A549 (cell line): ENCODE data around the gene ACVR2A. TPM values are rescaled to one million over a fixed set of nuclear protein-coding genes. Genes with fewer than 3 reads are reported as not detected.

Experiments
- ATAC-seq, 2 experiments: fragments of 200-7000 bp in 1 of 2; fragments of >200 bp in 1 of 2; cut with Nextera tagmentation in 1 of 2; cut with Tn5 transposase in 1 of 2; 3 replicates each; pipeline versions ENCODE4 v1.8.0 to v1.9.1; 2018 to 2020; ENCODE audit warnings: mild to moderate bottlenecking in 1 of 2, moderate library complexity in 1 of 2
- CTCF ChIA-PET: fragments of 300-600 bp; sonication (Branson Sonifier 250); formaldehyde crosslinking; extraction: SDS; loops from one replicate; lab custom pipeline; 2021; ENCODE audit warnings: antibody characterized with exemption, inconsistent platforms; lab: Yijun Ruan, JAX
- POLR2A ChIA-PET: fragments of 350-600 bp; formaldehyde crosslinking; extraction: SDS; loops from one replicate; lab custom pipeline; 2021; ENCODE audit warnings: antibody characterized with exemption, inconsistent platforms; lab: Yijun Ruan, JAX
- DNase-seq, 2 experiments: peaks; one replicate each; pipeline versions ENCODE4 v3.0.0 to v3.0.0-alpha.2; 2011 to 2016; ENCODE audit warnings: low read depth in 1 of 2, low spot score in 1 of 2
- FAIRE-seq: peaks from 2 replicates; lab custom pipeline; 2011; peaks lifted over from hg19 to GRCh38; lab: Jason Lieb, UNC
- H3K27ac ChIP-seq, 2 experiments: fragments of >200 bp; sonication (Bioruptor Twin); formaldehyde crosslinking; 3 replicates each; pipeline ENCODE4 v1.5.1; 2016 to 2017
- H3K4me1 ChIP-seq: fragments of >200 bp; sonication (Bioruptor Twin); formaldehyde crosslinking; 3 replicates; pipeline ENCODE4 v1.6.1; 2016
- H3K4me2 ChIP-seq: fragments of >200 bp; sonication (Bioruptor Twin); formaldehyde crosslinking; 3 replicates; pipeline ENCODE4 v1.6.1; 2016
- H3K4me3 ChIP-seq: fragments of >200 bp; sonication (Bioruptor Twin); formaldehyde crosslinking; 3 replicates; pipeline ENCODE4 v1.5.1; 2016
- H3K9me3 ChIP-seq: fragments of >200 bp; sonication (Bioruptor Twin); formaldehyde crosslinking; 3 replicates; pipeline ENCODE4 v1.6.1; 2016
- CBX8 ChIP-seq: fragments of 200-600 bp; sonication (generic); IDR thresholded peaks from 2 replicates; pipeline ENCODE4 v1.6.1; 2016
- CHD4 ChIP-seq: fragments of 200-600 bp; sonication (generic); IDR thresholded peaks from 2 replicates; pipeline ENCODE4 v1.6.1; 2016; ENCODE audit warnings: antibody characterized with exemption, mild to moderate bottlenecking, borderline replicate concordance
- HEYL ChIP-seq: fragments of 250-450 bp; sonication (Bioruptor Pico); IDR thresholded peaks from 2 replicates; pipeline ENCODE4 v1.8.0; 2021; ENCODE audit warnings: mild to moderate bottlenecking, moderate library complexity
- JUN ChIP-seq, 2 experiments: fragments of >200 bp; sonication (Bioruptor Twin); formaldehyde crosslinking; IDR thresholded peaks; 2 replicates in 1 of 2; 3 replicates in 1 of 2; pipeline ENCODE4 v1.6.1; 2016 to 2017
- RCOR1 ChIP-seq: fragments of 150-350 bp; IDR thresholded peaks from 2 replicates; pipeline ENCODE4 v1.6.1; 2014; ENCODE audit warnings: antibody characterized with exemption, low read length, low read depth
- RNF2 ChIP-seq: fragments of 200-600 bp; sonication (generic); IDR thresholded peaks from 2 replicates; pipeline ENCODE4 v1.6.1; 2016; ENCODE audit warnings: low read depth, mild to moderate bottlenecking, antibody characterized with exemption, moderate library complexity, borderline replicate concordance
- SMC3 ChIP-seq: fragments of >200 bp; sonication (Bioruptor Twin); formaldehyde crosslinking; IDR thresholded peaks from 3 replicates; pipeline ENCODE4 v1.6.1; 2018; ENCODE audit warnings: inconsistent platforms
- ZSCAN20 ChIP-seq: fragments of 250-450 bp; sonication (Bioruptor Pico); IDR thresholded peaks from 2 replicates; pipeline ENCODE4 v1.8.0; 2022; ENCODE audit warnings: mild to moderate bottlenecking, moderate library complexity
- WGBS: methylation state at CpG from one replicate; pipeline ENCODE4 v1.1.6; 2017; ENCODE audit errors: missing lambda C conversion rate; 5-methylcytosine and 5-hydroxymethylcytosine counted together
- polyA plus RNA-seq, 4 experiments: library from polyadenylated mRNA; depleted of rRNA in 3 of 4; stranded (reverse); fragments of >200 nt; fragmentation: RNase III in 1 of 4; extraction: RNeasy Plus Mini Kit Qiagen cat#74134 plus additional on column Dnase treatment in 1 of 4; gene quantifications; 2 replicates in 3 of 4; 3 replicates in 1 of 4; pipeline ENCODE4 v1.2.3, GENCODE V29; 2011 to 2017
- TF ChIP-seq, protein P1 (sequence below): fragments of 250-450 bp; sonication (Bioruptor Pico); IDR thresholded peaks from 2 replicates; pipeline ENCODE4 v1.5.0; 2021; ENCODE audit warnings: mild to moderate bottlenecking, moderate library complexity, borderline replicate concordance
- TF ChIP-seq, protein P2 (sequence below): fragments of >200 bp; sonication (Bioruptor Twin); formaldehyde crosslinking; IDR thresholded peaks from 3 replicates; pipeline ENCODE4 v1.5.1; 2016
- TF ChIP-seq, protein P3 (sequence below): fragments of >200 bp; sonication (Bioruptor Twin); formaldehyde crosslinking; IDR thresholded peaks from 3 replicates; pipeline ENCODE4 v1.6.1; 2016
- TF ChIP-seq, protein P4 (sequence below): fragments of 200-600 bp; sonication (generic); IDR thresholded peaks from 2 replicates; pipeline ENCODE4 v1.6.1; 2016; ENCODE audit warnings: antibody characterized with exemption, mild to moderate bottlenecking, moderate library complexity
- TF ChIP-seq, protein P5 (sequence below): fragments of >200 bp; sonication (Bioruptor Twin); formaldehyde crosslinking; IDR thresholded peaks from 2 replicates; pipeline ENCODE4 v1.6.1; 2016

Gene ACVR2A
- polyA plus RNA-seq, 2 of the 4 experiments (the other 2 are of a cell fraction) = 2.6 to 5.7 TPM

DNA sequence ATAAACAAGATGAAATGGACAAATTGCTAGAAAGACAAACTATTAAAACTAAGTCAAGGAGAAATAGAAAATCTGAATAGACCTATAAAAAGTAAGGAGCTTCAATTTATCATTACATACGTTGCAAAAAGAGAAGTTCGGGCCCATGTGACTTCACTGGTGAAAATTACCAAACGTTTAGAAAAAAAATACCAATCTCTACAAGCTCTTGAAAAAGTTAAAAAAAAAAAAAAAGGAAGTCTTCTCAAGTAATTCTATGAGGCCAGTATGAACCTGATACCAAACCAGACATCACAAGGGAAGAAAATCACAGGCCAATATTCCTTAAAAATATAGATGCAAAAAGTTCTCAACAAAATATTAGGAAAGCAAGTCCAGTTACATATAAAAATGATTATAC is 20.2 kb upstream of the ACVR2A start:
- ATAC-seq (no peak), DNase-seq (no peak), FAIRE-seq (no peak)
- no peak for TF ChIP-seq JUN (IDR thresholded peaks at IDR 0.05)
- TF ChIP-seq, protein P1, sequence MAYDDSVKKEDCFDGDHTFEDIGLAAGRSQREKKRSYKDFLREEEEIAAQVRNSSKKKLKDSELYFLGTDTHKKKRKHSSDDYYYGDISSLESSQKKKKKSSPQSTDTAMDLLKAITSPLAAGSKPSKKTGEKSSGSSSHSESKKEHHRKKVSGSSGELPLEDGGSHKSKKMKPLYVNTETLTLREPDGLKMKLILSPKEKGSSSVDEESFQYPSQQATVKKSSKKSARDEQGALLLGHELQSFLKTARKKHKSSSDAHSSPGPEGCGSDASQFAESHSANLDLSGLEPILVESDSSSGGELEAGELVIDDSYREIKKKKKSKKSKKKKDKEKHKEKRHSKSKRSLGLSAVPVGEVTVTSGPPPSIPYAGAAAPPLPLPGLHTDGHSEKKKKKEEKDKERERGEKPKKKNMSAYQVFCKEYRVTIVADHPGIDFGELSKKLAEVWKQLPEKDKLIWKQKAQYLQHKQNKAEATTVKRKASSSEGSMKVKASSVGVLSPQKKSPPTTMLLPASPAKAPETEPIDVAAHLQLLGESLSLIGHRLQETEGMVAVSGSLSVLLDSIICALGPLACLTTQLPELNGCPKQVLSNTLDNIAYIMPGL (CRISPR knock-in tag) = no peak
- no peak overlapping the region for H3K4me2 ChIP-seq
- ChIA-PET POLR2A (no interaction called here), CTCF (no interaction called here)
- no peak overlapping the region for H3K27ac ChIP-seq
- H3K9me3 ChIP-seq = no peaks in the 10 kb centered on the region; the same call in 2 of the 3 replicates
- peaks cover 10% of the 10 kb centered on the region for H3K4me1 ChIP-seq
- WGBS = 58% methylated on average over 3 of the region's 3 CpGs
- no peak overlapping the region for H3K4me3 ChIP-seq

DNA sequence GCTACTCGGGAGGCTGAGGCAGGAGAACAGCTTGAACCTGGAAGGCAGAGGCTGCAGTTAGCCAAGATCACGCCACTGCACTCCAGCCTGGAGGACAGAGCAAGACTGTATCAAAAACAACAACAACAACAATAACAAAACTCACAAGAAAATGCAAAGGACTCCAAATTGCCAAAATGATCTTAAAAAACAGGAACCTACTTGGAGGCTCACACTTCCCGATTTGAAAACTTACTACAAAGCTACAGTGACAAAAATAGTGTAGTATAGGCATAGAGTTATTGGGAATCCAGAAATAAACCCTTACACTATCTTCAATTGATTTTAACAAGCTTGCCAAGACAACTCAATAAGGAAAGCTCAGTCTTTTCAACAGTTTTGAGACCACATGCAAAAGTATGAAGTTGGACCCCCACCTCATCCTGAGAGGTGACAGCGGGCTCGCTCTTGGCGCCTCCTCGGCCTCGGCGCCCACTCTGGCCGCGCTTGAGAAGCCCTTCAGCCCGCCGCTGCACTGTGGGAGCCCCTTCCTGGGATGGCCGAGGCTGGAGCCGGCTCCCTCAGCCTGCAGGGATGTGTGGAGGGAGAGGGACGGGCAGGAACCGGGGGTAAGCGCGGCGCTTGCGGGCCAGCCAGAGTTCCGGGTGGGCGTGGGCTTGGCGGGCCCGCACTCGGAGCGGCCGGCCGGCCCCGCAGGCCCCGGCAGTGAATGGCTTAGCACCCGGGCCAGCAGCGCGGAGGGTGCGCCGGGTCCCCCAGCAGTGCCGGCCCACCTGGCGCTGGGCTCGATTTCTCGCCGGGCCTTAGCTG is 18.3 kb upstream of the ACVR2A start:
- Histone ChIP-seq H3K9me3 (peaks cover 3% of the 10 kb centered on the region; the same call in 1 of the 3 replicates), H3K4me2 (no peak overlapping the region), H3K27ac (no peak overlapping the region), H3K4me3 (no peak overlapping the region)
- FAIRE-seq = no peak
- DNase-seq = no peak
- CTCF ChIA-PET = interaction anchor here (0.6 kb wide), 1 partner anchor 19 kb away, joined by 3 read pairs; no protein-coding TSS in a partner anchor
- POLR2A ChIA-PET = interaction anchor here (0.6 kb wide), 1 partner anchor 19 kb away, joined by 5 read pairs; the partner anchor contains the start of gene ACVR2A
- 88% methylated on average over 15 of the region's 41 CpGs for whole genome bisulfite sequencing
- ATAC-seq = no peak
- TF ChIP-seq, protein P2, sequence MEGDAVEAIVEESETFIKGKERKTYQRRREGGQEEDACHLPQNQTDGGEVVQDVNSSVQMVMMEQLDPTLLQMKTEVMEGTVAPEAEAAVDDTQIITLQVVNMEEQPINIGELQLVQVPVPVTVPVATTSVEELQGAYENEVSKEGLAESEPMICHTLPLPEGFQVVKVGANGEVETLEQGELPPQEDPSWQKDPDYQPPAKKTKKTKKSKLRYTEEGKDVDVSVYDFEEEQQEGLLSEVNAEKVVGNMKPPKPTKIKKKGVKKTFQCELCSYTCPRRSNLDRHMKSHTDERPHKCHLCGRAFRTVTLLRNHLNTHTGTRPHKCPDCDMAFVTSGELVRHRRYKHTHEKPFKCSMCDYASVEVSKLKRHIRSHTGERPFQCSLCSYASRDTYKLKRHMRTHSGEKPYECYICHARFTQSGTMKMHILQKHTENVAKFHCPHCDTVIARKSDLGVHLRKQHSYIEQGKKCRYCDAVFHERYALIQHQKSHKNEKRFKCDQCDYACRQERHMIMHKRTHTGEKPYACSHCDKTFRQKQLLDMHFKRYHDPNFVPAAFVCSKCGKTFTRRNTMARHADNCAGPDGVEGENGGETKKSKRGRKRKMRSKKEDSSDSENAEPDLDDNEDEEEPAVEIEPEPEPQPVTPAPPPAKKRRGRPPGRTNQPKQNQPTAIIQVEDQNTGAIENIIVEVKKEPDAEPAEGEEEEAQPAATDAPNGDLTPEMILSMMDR = no peak
- TF ChIP-seq CHD4 (no peak), CBX8 (no peak), RNF2 (no peak), RCOR1 (no peak), ZSCAN20 (CRISPR knock-in tag) (no peak), HEYL (CRISPR knock-in tag) (no peak), SMC3 (no peak)
- TF ChIP-seq, protein P3, sequence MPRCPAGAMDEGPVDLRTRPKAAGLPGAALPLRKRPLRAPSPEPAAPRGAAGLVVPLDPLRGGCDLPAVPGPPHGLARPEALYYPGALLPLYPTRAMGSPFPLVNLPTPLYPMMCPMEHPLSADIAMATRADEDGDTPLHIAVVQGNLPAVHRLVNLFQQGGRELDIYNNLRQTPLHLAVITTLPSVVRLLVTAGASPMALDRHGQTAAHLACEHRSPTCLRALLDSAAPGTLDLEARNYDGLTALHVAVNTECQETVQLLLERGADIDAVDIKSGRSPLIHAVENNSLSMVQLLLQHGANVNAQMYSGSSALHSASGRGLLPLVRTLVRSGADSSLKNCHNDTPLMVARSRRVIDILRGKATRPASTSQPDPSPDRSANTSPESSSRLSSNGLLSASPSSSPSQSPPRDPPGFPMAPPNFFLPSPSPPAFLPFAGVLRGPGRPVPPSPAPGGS = no peak
- TF ChIP-seq, protein P4, sequence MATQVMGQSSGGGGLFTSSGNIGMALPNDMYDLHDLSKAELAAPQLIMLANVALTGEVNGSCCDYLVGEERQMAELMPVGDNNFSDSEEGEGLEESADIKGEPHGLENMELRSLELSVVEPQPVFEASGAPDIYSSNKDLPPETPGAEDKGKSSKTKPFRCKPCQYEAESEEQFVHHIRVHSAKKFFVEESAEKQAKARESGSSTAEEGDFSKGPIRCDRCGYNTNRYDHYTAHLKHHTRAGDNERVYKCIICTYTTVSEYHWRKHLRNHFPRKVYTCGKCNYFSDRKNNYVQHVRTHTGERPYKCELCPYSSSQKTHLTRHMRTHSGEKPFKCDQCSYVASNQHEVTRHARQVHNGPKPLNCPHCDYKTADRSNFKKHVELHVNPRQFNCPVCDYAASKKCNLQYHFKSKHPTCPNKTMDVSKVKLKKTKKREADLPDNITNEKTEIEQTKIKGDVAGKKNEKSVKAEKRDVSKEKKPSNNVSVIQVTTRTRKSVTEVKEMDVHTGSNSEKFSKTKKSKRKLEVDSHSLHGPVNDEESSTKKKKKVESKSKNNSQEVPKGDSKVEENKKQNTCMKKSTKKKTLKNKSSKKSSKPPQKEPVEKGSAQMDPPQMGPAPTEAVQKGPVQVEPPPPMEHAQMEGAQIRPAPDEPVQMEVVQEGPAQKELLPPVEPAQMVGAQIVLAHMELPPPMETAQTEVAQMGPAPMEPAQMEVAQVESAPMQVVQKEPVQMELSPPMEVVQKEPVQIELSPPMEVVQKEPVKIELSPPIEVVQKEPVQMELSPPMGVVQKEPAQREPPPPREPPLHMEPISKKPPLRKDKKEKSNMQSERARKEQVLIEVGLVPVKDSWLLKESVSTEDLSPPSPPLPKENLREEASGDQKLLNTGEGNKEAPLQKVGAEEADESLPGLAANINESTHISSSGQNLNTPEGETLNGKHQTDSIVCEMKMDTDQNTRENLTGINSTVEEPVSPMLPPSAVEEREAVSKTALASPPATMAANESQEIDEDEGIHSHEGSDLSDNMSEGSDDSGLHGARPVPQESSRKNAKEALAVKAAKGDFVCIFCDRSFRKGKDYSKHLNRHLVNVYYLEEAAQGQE = no peak
- TF ChIP-seq, protein P1 (CRISPR knock-in tag) = no peak
- TF ChIP-seq, protein P5, sequence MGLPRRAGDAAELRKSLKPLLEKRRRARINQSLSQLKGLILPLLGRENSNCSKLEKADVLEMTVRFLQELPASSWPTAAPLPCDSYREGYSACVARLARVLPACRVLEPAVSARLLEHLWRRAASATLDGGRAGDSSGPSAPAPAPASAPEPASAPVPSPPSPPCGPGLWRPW = no peak
- TF ChIP-seq, all 56 proteins: peak for 0
- H3K4me1 ChIP-seq = peaks cover 10% of the 10 kb centered on the region
